H1 (cell line): ENCODE data around the gene ENDOG. TPM values are rescaled to one million over a fixed set of nuclear protein-coding genes. Genes with fewer than 3 reads are reported as not detected.

Experiments used
- CTCF ChIA-PET: fragments of 300-600 bp; sonication (Branson Sonifier 250); formaldehyde crosslinking; loops from one replicate; lab custom pipeline; 2021; ENCODE audit not compliant: partially characterized antibody; lab: Charles Lee
- POLR2A ChIA-PET: fragments of 300-600 bp; sonication (Branson Sonifier 250); formaldehyde crosslinking; loops from one replicate; lab custom pipeline; 2021; ENCODE audit warnings: inconsistent platforms; ENCODE audit not compliant: partially characterized antibody; lab: Charles Lee
- DNase-seq, 2 experiments: peaks; one replicate each; pipeline versions ENCODE4 v3.0.0 to v3.0.0-alpha.2; 2010 to 2022; ENCODE audit warnings: low spot score in 2 of 2, low read depth in 1 of 2, mixed read lengths in 1 of 2
- FAIRE-seq: peaks from 2 replicates; lab custom pipeline; 2011; peaks lifted over from hg19 to GRCh38; lab: Jason Lieb, UNC
- H2AFZ ChIP-seq: 2 replicates; pipeline ENCODE4 v1.8.1; 2012; ENCODE audit warnings: low read length, inconsistent platforms
- H2AK5ac ChIP-seq: 2 replicates; pipeline ENCODE4 v1.6.1; 2013; ENCODE audit warnings: low read depth, low read length
- H2BK120ac ChIP-seq: replicated peaks from 2 replicates; pipeline ENCODE3; 2013; ENCODE audit warnings: low read depth, low read length, inconsistent platforms
- H2BK12ac ChIP-seq: 2 replicates; pipeline ENCODE4 v1.6.1; 2013; ENCODE audit warnings: low read depth, low read length
- H2BK15ac ChIP-seq: 2 replicates; pipeline ENCODE4 v1.6.1; 2013; ENCODE audit warnings: low read length
- H2BK20ac ChIP-seq: 2 replicates; pipeline ENCODE4 v1.6.1; 2013; ENCODE audit warnings: low read length
- H2BK5ac ChIP-seq: 2 replicates; pipeline ENCODE4 v1.6.1; 2013; ENCODE audit warnings: low read depth, low read length
- H3K14ac ChIP-seq: 2 replicates; pipeline ENCODE4 v1.6.1; 2013; ENCODE audit warnings: inconsistent platforms; ENCODE audit not compliant: insufficient read length
- H3K18ac ChIP-seq: 2 replicates; pipeline ENCODE4 v1.6.1; 2013; ENCODE audit warnings: low read length; ENCODE audit errors: extremely low read depth
- H3K23ac ChIP-seq: 2 replicates; pipeline ENCODE4 v1.6.1; 2013; ENCODE audit warnings: inconsistent platforms; ENCODE audit not compliant: insufficient read length
- H3K23me2 ChIP-seq: 2 replicates; pipeline ENCODE4 v1.6.1; 2013; ENCODE audit warnings: low read depth, low read length
- H3K27ac ChIP-seq: 2 replicates; pipeline ENCODE4 v1.6.1; 2011; ENCODE audit warnings: low read depth, low read length, inconsistent platforms
- H3K27me3 ChIP-seq, 4 experiments: replicated peaks in 1 of 4; 1 replicate in 1 of 4; 2 replicates in 3 of 4; pipeline versions ENCODE4 v1.6.1 to v1.8.1; 2011 to 2013; ENCODE audit warnings: low read length in 3 of 4, mild to moderate bottlenecking in 3 of 4, inconsistent platforms in 2 of 4, mixed read lengths in 2 of 4, moderate library complexity in 1 of 4; ENCODE audit not compliant: control insufficient read depth in 3 of 4, insufficient read depth in 3 of 4; ENCODE audit errors: extremely low read depth in 1 of 4
- H3K36me3 ChIP-seq, 4 experiments: 2 replicates each; pipeline versions ENCODE4 v1.6.1 to v1.8.1; 2011 to 2013; ENCODE audit warnings: mild to moderate bottlenecking in 4 of 4, low read length in 3 of 4, moderate library complexity in 2 of 4, control low read depth in 1 of 4, inconsistent platforms in 1 of 4; ENCODE audit not compliant: insufficient read depth in 4 of 4, control insufficient read depth in 2 of 4
- H3K4ac ChIP-seq: replicated peaks from 2 replicates; pipeline ENCODE3; 2013; ENCODE audit warnings: low read length, low read depth, mixed read lengths, inconsistent platforms; ENCODE audit not compliant: insufficient read length
- H3K4me1 ChIP-seq, 4 experiments: replicated peaks in 1 of 4; 1 replicate in 1 of 4; 2 replicates in 3 of 4; pipeline versions ENCODE4 v1.6.1 to v1.8.1; 2011 to 2013; ENCODE audit warnings: low read length in 3 of 4, inconsistent platforms in 2 of 4, mixed read lengths in 1 of 4; ENCODE audit not compliant: insufficient read depth in 4 of 4, control insufficient read depth in 3 of 4
- H3K4me2 ChIP-seq, 2 experiments: 2 replicates each; pipeline versions ENCODE4 v1.6.1 to v1.8.1; 2011 to 2013; ENCODE audit warnings: low read depth in 2 of 2, low read length in 2 of 2, control low read depth in 1 of 2, inconsistent platforms in 1 of 2, mild to moderate bottlenecking in 1 of 2; ENCODE audit not compliant: insufficient read depth in 1 of 2
- H3K4me3 ChIP-seq, 4 experiments: fragments of 200-600, 300-600 bp in 1 of 4; sonication (generic), shearing (Covaris generic), sonication (Bioruptor Twin) in 1 of 4; 2 replicates each; pipeline versions ENCODE4 v1.5.1 to v1.8.1; 2011 to 2016; ENCODE audit warnings: low read length in 4 of 4, low read depth in 3 of 4, control low read depth in 2 of 4, inconsistent platforms in 2 of 4, mild to moderate bottlenecking in 2 of 4, mixed read lengths in 1 of 4, moderate library complexity in 1 of 4; ENCODE audit not compliant: insufficient read depth in 2 of 4; ENCODE audit errors: extremely low read depth in 1 of 4
- H3K56ac ChIP-seq: replicated peaks from 2 replicates; pipeline ENCODE3; 2013; ENCODE audit warnings: low read depth, mild to moderate bottlenecking, mixed read lengths, low read length, inconsistent platforms; ENCODE audit not compliant: insufficient read length
- H3K79me1 ChIP-seq: 2 replicates; pipeline ENCODE4 v1.6.1; 2013; ENCODE audit warnings: low read depth, low read length, control low read depth
- H3K79me2 ChIP-seq, 2 experiments: 2 replicates each; pipeline versions ENCODE4 v1.6.1 to v1.8.1; 2012 to 2013; ENCODE audit warnings: low read length in 2 of 2, mild to moderate bottlenecking in 2 of 2, inconsistent platforms in 1 of 2; ENCODE audit not compliant: insufficient read depth in 2 of 2, control insufficient read depth in 1 of 2
- H3K9ac ChIP-seq, 4 experiments: replicated peaks in 1 of 4; 1 replicate in 1 of 4; 2 replicates in 3 of 4; pipeline versions ENCODE4 v1.6.1 to v1.8.1; 2011 to 2013; ENCODE audit warnings: low read depth in 3 of 4, low read length in 3 of 4, control low read depth in 2 of 4, mild to moderate bottlenecking in 2 of 4, moderate library complexity in 2 of 4, inconsistent platforms in 1 of 4; ENCODE audit errors: extremely low read depth in 1 of 4
- H3K9me3 ChIP-seq, 2 experiments: 2 replicates each; pipeline versions ENCODE4 v1.6.1 to v1.8.1; 2012 to 2013; ENCODE audit warnings: mild to moderate bottlenecking in 2 of 2, moderate library complexity in 2 of 2, control low read depth in 1 of 2, inconsistent platforms in 1 of 2, low read depth in 1 of 2, low read length in 1 of 2, mixed read lengths in 1 of 2; ENCODE audit not compliant: insufficient read depth in 2 of 2
- H4K20me1 ChIP-seq, 2 experiments: replicated peaks in 1 of 2; 2 replicates each; pipeline versions ENCODE3 to v1.8.1; 2011 to 2013; ENCODE audit warnings: inconsistent platforms in 2 of 2, low read length in 2 of 2, mild to moderate bottlenecking in 1 of 2; ENCODE audit not compliant: insufficient read depth in 2 of 2, control insufficient read depth in 1 of 2
- H4K5ac ChIP-seq: 2 replicates; pipeline ENCODE4 v1.6.1; 2013; ENCODE audit warnings: low read length, low read depth, mixed read lengths, inconsistent platforms; ENCODE audit not compliant: insufficient read length
- H4K8ac ChIP-seq: 2 replicates; pipeline ENCODE4 v1.8.0; 2013; ENCODE audit warnings: mild to moderate bottlenecking, moderate library complexity, low read length, inconsistent platforms; ENCODE audit not compliant: insufficient read depth; ENCODE audit errors: extremely low read depth
- H4K91ac ChIP-seq: replicated peaks from 2 replicates; pipeline ENCODE3; 2013; ENCODE audit warnings: low read length, mixed read lengths, inconsistent platforms; ENCODE audit not compliant: insufficient read length
- ASH2L ChIP-seq: fragments of 200-600, 300-600 bp; sonication (generic); IDR thresholded peaks from one replicate; pipeline ENCODE4 v1.7.1; 2017; ENCODE audit warnings: low read length
- ATF3 ChIP-seq: IDR thresholded peaks from 2 replicates; pipeline ENCODE4 v1.6.1; 2011; ENCODE audit warnings: low read depth, mild to moderate bottlenecking, low read length; ENCODE audit not compliant: insufficient read depth
- CREB1 ChIP-seq: IDR thresholded peaks from 2 replicates; pipeline ENCODE4 v1.6.1; 2012; ENCODE audit warnings: inconsistent platforms
- GTF2F1 ChIP-seq: IDR thresholded peaks from 2 replicates; pipeline ENCODE4 v1.6.1; 2012; ENCODE audit warnings: low read depth, low read length, improper control_type of control experiment, borderline replicate concordance
- HDAC6 ChIP-seq: IDR thresholded peaks from one replicate; pipeline ENCODE4 v1.7.1; 2012; ENCODE audit warnings: low read depth, mild to moderate bottlenecking, inconsistent platforms, low read length, moderate library complexity
- MAFK ChIP-seq: IDR thresholded peaks from 2 replicates; pipeline ENCODE4 v1.6.1; 2012; ENCODE audit warnings: low read depth, mild to moderate bottlenecking, improper control_type of control experiment, low read length
- SRF ChIP-seq: IDR thresholded peaks from 2 replicates; pipeline ENCODE4 v1.6.1; 2011; ENCODE audit warnings: mild to moderate bottlenecking, low read depth, low read length, moderate library complexity
- TAF7 ChIP-seq: optimal IDR thresholded peaks from 2 replicates; pipeline ENCODE3; 2011; ENCODE audit warnings: low read depth, mild to moderate bottlenecking, inconsistent platforms, low read length, moderate library complexity, borderline replicate concordance
- TEAD4 ChIP-seq: IDR thresholded peaks from 2 replicates; pipeline ENCODE4 v1.6.1; 2012; ENCODE audit warnings: low read depth, low read length, inconsistent platforms, mixed read lengths
- WGBS, 2 experiments: shearing (Covaris generic) in 1 of 2; methylation state at CpG; one replicate each; pipeline versions ENCODE4 v1.1.6 to v1.1.7; 2013 to 2015; ENCODE audit warnings: low lambda C conversion rate in 2 of 2, mixed read lengths in 2 of 2, inconsistent platforms in 1 of 2, low coverage in 1 of 2, missing lambda C conversion rate in 1 of 2; ENCODE audit not compliant: insufficient replicate concordance in 2 of 2, insufficient coverage in 1 of 2, insufficient read length in 1 of 2; ENCODE audit errors: extremely low coverage in 1 of 2, missing lambda C conversion rate in 1 of 2; 5-methylcytosine and 5-hydroxymethylcytosine counted together
- polyA plus RNA-seq, 7 experiments: library from polyadenylated mRNA; depleted of rRNA in 3 of 7; stranded (reverse) in 5 of 7; unstranded in 2 of 7; fragments of >200 nt in 5 of 7; fragments of 200-250 nt in 2 of 7; gene quantifications; 1 replicate in 5 of 7; 2 replicates in 1 of 7; 4 replicates in 1 of 7; pipeline versions ENCODE4 v1.2.1 to v1.2.3, GENCODE V29; 2011 to 2013; ENCODE audit warnings: missing spikeins in 2 of 7, mixed read lengths in 2 of 7
- total RNA-seq: library from RNA; stranded (reverse); fragmentation: NEBNext Ultra II Directional; extraction: Animal tissue kit (Norgen Biotek cat#: 25700); gene quantifications from 2 replicates; pipeline ENCODE4 v1.2.1, GENCODE V29; 2021

ENDOG gene
- total and polyA plus RNA-seq, 2 of the 8 experiments (the other 6 are each of a cell fraction or from before 2014, with no cell fraction given) = 17.5 to 23.4 TPM

- peaks cover 0 to 3% (median 1%) of the 10 kb centered on the region in 4 experiments; a peak in 3 of 7 replicates for H3K4me1 ChIP-seq
- H3K27ac ChIP-seq = peak within 1 kb of the TSS; percentile 85
- peak within 1 kb of the TSS; percentile 75 to 97 (median 90) for H3K4me3 ChIP-seq
- peak within 1 kb of the TSS; percentile 96 for H2AFZ ChIP-seq
- no peak for FAIRE-seq
- peak within 1 kb of the TSS; percentile 90; the same call in 1 of the 2 replicates for H2BK20ac ChIP-seq
- H4K20me1 ChIP-seq = peaks cover 0 to 3% of the 10 kb centered on the region in 2 experiments
- H3K9me3 ChIP-seq = no peaks in the 10 kb centered on the region
- peak within 1 kb of the TSS; percentile 53; the same call in 1 of the 2 replicates for H2AK5ac ChIP-seq
- no peak within 1 kb of the TSS for H4K91ac ChIP-seq
- peak within 1 kb of the TSS; percentile 92 for H2BK5ac ChIP-seq
- H3K79me2 ChIP-seq = peaks cover 0 to 12% of the 10 kb centered on the region in 2 experiments; a peak in 2 of 4 replicates
- ChIA-PET POLR2A (interaction anchor here (0.5 to 3.4 kb wide), 16 partner anchors 10 to 411 kb away, joined by 3 to 20 read pairs (median 4); partner anchors contain the start of genes ENDOG and ZDHHC12), CTCF (interaction anchor here (0.6 to 3.4 kb wide), 13 partner anchors 9 to 768 kb away, joined by 3 to 18 read pairs (median 4); partner anchors contain the start of genes ENDOG, SH3GLB2 and TBC1D13)
- peak within 1 kb of the TSS; percentile 81 for H4K5ac ChIP-seq
- H3K23ac ChIP-seq = no peak within 1 kb of the TSS
- H3K18ac ChIP-seq = peak within 1 kb of the TSS; percentile 60
- H2BK120ac ChIP-seq = no peak within 1 kb of the TSS
- peaks cover 12% of the 10 kb centered on the region; the same call in 1 of the 2 replicates for H3K23me2 ChIP-seq
- peak within 1 kb of the TSS; percentile 85 to 98 for H3K4me2 ChIP-seq
- peak; percentile 53 to 97 for DNase-seq
- peak within 1 kb of the TSS; percentile 19 for H3K56ac ChIP-seq
- no peak within 1 kb of the TSS for H3K14ac ChIP-seq
- peak within 1 kb of the TSS; percentile 90 for H2BK12ac ChIP-seq
- peak within 1 kb of the TSS; percentile 85 for H3K4ac ChIP-seq
- peak within 1 kb of the TSS; percentile 93; the same call in 1 of the 2 replicates for H4K8ac ChIP-seq
- no peak within 1 kb of the TSS for H2BK15ac ChIP-seq
- no peaks in the 10 kb centered on the region for H3K27me3 ChIP-seq
- H3K79me1 ChIP-seq = peaks cover 3% of the 10 kb centered on the region; the same call in 1 of the 2 replicates
- no peaks in the 10 kb centered on the region; a peak in 1 of 8 replicates for H3K36me3 ChIP-seq
- peak within 1 kb of the TSS; percentile 86 to 95 (median 88) for H3K9ac ChIP-seq
- WGBS, 2 experiments = 5% methylated on average over 30 of the region's 72 CpGs; no CpG with 5 or more reads in 1 of the 2 experiments
- no peak for TF ChIP-seq HDAC6
- TF ChIP-seq TEAD4 = no peak
- no peak for TF ChIP-seq ATF3
- no peak for TF ChIP-seq TAF7
- TF ChIP-seq SRF = peak; percentile 40
- peak; percentile 89 for TF ChIP-seq CREB1
- TF ChIP-seq GTF2F1 = 0 out of 2 replicates have a peak, but pooled peaks have one; percentile 38
- no peak for TF ChIP-seq MAFK
- TF ChIP-seq ASH2L = peak; percentile 77
These were observed 46.4 kb upstream of the ENDOG start, which contains the start of gene ZER1 for GRCh38 chr9:128771745-128772519. Gene ZER1 (minus strand): TSS chr9:128771927. CDS start chr9:128755565, 16,362 bp downstream.
